HUES6 (cell line): ENCODE results near the gene ALLC.

Experiments used
- H3K27ac ChIP-seq: 2 replicates; pipeline ENCODE4 v1.7.0; 2013; ENCODE audit warnings: low read depth, mild to moderate bottlenecking, low read length, inconsistent platforms
- H3K27me3 ChIP-seq: 2 replicates; pipeline ENCODE4 v1.6.1; 2013; ENCODE audit warnings: low read length; ENCODE audit not compliant: control insufficient read depth, insufficient read depth
- H3K36me3 ChIP-seq: 2 replicates; pipeline ENCODE4 v1.6.1; 2013; ENCODE audit warnings: low read length; ENCODE audit not compliant: control insufficient read depth, insufficient read depth
- H3K4me1 ChIP-seq: 2 replicates; pipeline ENCODE4 v1.6.1; 2013; ENCODE audit warnings: low read length; ENCODE audit not compliant: control insufficient read depth, insufficient read depth
- H3K4me3 ChIP-seq: 2 replicates; pipeline ENCODE4 v1.5.1; 2013; ENCODE audit warnings: low read depth, low read length
- H3K9ac ChIP-seq: one replicate; pipeline ENCODE4 v1.6.1; 2013; ENCODE audit warnings: mild to moderate bottlenecking, low read length
- H3K9me3 ChIP-seq: 2 replicates; pipeline ENCODE4 v1.6.1; 2013; ENCODE audit warnings: low read depth, low read length; ENCODE audit not compliant: control insufficient read depth, insufficient read depth

ALLC gene

GRCh38 chr2:3626812-3627499, 31.0 kb upstream of the ALLC start:
- Histone ChIP-seq H3K9ac (no peak overlapping the region), H3K27me3 (no peaks in the 10 kb centered on the region), H3K4me1 (no peaks in the 10 kb centered on the region), H3K4me3 (no peak overlapping the region), H3K36me3 (no peaks in the 10 kb centered on the region), H3K27ac (no peak overlapping the region), H3K9me3 (no peaks in the 10 kb centered on the region)

- H3K27ac ChIP-seq: no peak overlapping the region
- no peaks in the 10 kb centered on the region for H3K9me3 ChIP-seq
- H3K4me3 ChIP-seq: no peak overlapping the region
- no peak overlapping the region for H3K9ac ChIP-seq
- H3K27me3 ChIP-seq: no peaks in the 10 kb centered on the region
- H3K4me1 ChIP-seq: no peaks in the 10 kb centered on the region
- no peaks in the 10 kb centered on the region for H3K36me3 ChIP-seq
These were observed 30.4 kb upstream of the ALLC start for GRCh38 chr2:3627500-3628100.

DNA sequence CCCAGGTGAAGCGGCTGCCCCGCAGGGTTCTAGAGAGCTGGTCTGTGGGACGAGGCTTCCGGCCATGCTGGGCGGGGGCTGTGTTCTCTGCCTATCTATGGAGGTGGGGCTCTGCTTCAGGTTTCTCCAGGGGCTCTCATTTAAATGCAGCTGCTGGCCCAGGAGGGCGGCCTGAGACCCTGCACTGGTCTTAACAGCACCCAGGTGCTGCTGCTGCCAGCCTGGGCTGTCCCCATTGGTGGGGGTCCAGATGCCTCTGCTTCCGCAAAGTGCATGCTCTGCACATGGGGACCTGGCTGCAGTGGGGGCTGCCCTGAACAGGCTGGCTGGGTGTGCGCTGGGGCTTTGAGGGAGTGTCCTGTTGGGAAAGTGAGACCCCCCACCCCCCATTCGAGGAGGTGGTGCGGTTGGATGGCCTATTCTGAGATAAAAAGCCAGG, 29.7 kb upstream of the ALLC start:
- Histone ChIP-seq H3K27ac (no peak overlapping the region), H3K27me3 (no peaks in the 10 kb centered on the region), H3K9me3 (no peaks in the 10 kb centered on the region), H3K9ac (no peak overlapping the region), H3K36me3 (no peaks in the 10 kb centered on the region), H3K4me1 (no peaks in the 10 kb centered on the region), H3K4me3 (no peak overlapping the region)

DNA sequence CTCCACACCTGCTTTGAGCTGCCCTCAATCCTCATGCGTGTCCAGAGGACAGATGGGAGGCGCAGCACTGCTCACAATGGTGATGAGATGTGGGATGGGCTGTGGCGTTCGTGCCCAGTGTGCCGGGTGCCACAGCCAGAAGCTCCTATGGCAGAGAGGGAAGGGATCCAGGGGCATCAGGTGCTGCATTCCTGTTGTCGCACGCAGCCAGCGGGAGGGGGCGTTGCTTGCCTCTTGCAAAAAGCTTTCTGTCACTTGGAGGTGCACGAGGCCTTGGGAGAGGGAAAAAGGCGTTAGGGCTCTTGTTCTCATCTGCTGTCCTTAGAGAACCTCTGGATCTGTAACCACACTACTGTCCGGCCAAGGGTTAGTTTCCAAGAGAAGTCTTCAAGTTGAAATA, 29.2 kb upstream of the ALLC start:
- Histone ChIP-seq H3K9me3 (no peaks in the 10 kb centered on the region), H3K4me3 (no peak overlapping the region), H3K36me3 (no peaks in the 10 kb centered on the region), H3K9ac (no peak overlapping the region), H3K4me1 (no peaks in the 10 kb centered on the region), H3K27me3 (no peaks in the 10 kb centered on the region), H3K27ac (no peak overlapping the region)

- Histone ChIP-seq H3K4me1 (0 out of 2 replicates have a peak, but pooled peaks cover 5% of the 10 kb centered on the region), H3K27ac (no peak overlapping the region), H3K4me3 (no peak overlapping the region), H3K27me3 (no peaks in the 10 kb centered on the region), H3K9ac (no peak overlapping the region), H3K9me3 (no peaks in the 10 kb centered on the region), H3K36me3 (no peaks in the 10 kb centered on the region)
These were observed 27.4 kb upstream of the ALLC start for GRCh38 chr2:3630631-3631030.

- no peak overlapping the region for H3K9ac ChIP-seq
- no peaks in the 10 kb centered on the region for H3K36me3 ChIP-seq
- H3K4me3 ChIP-seq: no peak overlapping the region
- no peaks in the 10 kb centered on the region for H3K9me3 ChIP-seq
- no peaks in the 10 kb centered on the region for H3K27me3 ChIP-seq
- H3K27ac ChIP-seq: no peak overlapping the region
- 0 out of 2 replicates have a peak, but pooled peaks cover 5% of the 10 kb centered on the region for H3K4me1 ChIP-seq
These were observed 26.7 kb upstream of the ALLC start for GRCh38 chr2:3631161-3631850.

- no peaks in the 10 kb centered on the region for H3K36me3 ChIP-seq
- no peaks in the 10 kb centered on the region; the same call in 1 of the 2 replicates for H3K27me3 ChIP-seq
- no peak overlapping the region for H3K9ac ChIP-seq
- H3K9me3 ChIP-seq: no peaks in the 10 kb centered on the region
- H3K4me1 ChIP-seq: 0 out of 2 replicates have a peak, but pooled peaks cover 5% of the 10 kb centered on the region
- H3K4me3 ChIP-seq: no peak overlapping the region
- no peak overlapping the region for H3K27ac ChIP-seq
These were observed 25.9 kb upstream of the ALLC start for GRCh38 chr2:3631851-3632659.

- H3K9ac ChIP-seq: no peak overlapping the region
- no peaks in the 10 kb centered on the region for H3K36me3 ChIP-seq
- no peak overlapping the region for H3K27ac ChIP-seq
- H3K27me3 ChIP-seq: no peaks in the 10 kb centered on the region; the same call in 1 of the 2 replicates
- no peak overlapping the region for H3K4me3 ChIP-seq
- 0 out of 2 replicates have a peak, but pooled peaks cover 5% of the 10 kb centered on the region for H3K4me1 ChIP-seq
- H3K9me3 ChIP-seq: no peaks in the 10 kb centered on the region
These were observed 24.7 kb upstream of the ALLC start for GRCh38 chr2:3633089-3633981.

DNA sequence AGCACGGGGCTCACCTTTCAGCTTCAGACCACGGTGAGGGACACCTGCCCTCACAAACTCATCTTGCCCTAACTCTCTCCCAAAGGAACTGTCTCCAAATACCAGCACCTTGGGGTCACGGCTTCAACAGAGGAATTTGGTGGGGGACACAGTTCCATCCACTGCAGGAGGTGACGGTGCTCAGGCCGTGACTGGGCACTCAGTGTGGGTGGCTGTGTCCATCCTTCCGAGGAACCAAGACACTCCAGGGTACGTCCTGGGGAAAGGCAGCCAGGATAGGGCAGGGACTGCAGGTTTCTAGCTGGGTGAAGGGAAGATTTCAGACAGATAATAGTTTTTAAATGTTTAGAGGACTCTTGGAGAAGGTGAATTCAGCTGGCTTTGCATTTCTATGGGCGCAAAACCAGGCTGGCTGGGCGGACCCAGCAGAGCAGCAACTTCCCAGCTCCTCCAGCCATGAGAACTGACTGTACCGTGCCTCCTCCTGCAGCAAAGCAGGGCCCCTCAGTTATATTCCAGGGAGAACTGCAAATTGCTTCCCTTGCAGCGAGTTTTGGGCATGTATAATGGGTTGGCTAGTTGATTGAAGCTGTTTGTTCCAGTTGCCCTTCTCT, 23.9 kb upstream of the ALLC start:
- H3K9ac ChIP-seq: no peak overlapping the region
- no peaks in the 10 kb centered on the region; the same call in 1 of the 2 replicates for H3K27me3 ChIP-seq
- H3K27ac ChIP-seq: no peak overlapping the region
- 0 out of 2 replicates have a peak, but pooled peaks cover 5% of the 10 kb centered on the region for H3K4me1 ChIP-seq
- no peak overlapping the region for H3K4me3 ChIP-seq
- no peaks in the 10 kb centered on the region for H3K36me3 ChIP-seq
- H3K9me3 ChIP-seq: no peaks in the 10 kb centered on the region
